Mesothelial cell of epicardium (in vitro differentiated cells): ENCODE data around the gene STRADA. TPM values are rescaled to one million over a fixed set of nuclear protein-coding genes. Genes with fewer than 3 reads are reported as not detected.

Source experiments
- DNase-seq, 2 experiments: peaks; one replicate each; pipeline ENCODE4 v3.0.0; 2021; ENCODE audit warnings: low spot score in 2 of 2; ENCODE audit not compliant: unreplicated experiment in 2 of 2
- H3K27ac Mint-ChIP-seq: 2 replicates; pipeline ENCODE4 v1.8.0; 2021; ENCODE audit warnings: mixed read lengths
- H3K27me3 Mint-ChIP-seq: 2 replicates; pipeline ENCODE4 v1.8.0; 2021; ENCODE audit warnings: low read depth, mixed read lengths
- H3K36me3 Mint-ChIP-seq: 2 replicates; pipeline ENCODE4 v1.8.0; 2021; ENCODE audit warnings: mixed read lengths
- H3K4me1 Mint-ChIP-seq: 2 replicates; pipeline ENCODE4 v1.8.0; 2021; ENCODE audit warnings: mixed read lengths
- H3K4me3 Mint-ChIP-seq: 2 replicates; pipeline ENCODE4 v1.8.0; 2021; ENCODE audit warnings: mild to moderate bottlenecking, moderate library complexity, mixed read lengths
- H3K9me3 Mint-ChIP-seq: 2 replicates; pipeline ENCODE4 v1.8.0; 2021; ENCODE audit warnings: mixed read lengths
- CTCF ChIP-seq: fragments of 200-600 bp; sonication (generic); IDR thresholded peaks from one replicate; pipeline ENCODE4 v1.5.0; 2021; ENCODE audit warnings: antibody characterized with exemption; ENCODE audit not compliant: unreplicated experiment
- total RNA-seq: library from RNA; stranded (reverse); gene quantifications from 3 replicates; pipeline ENCODE4 v1.2.1, GENCODE V29; 2021

STRADA gene
- total RNA-seq, 1 donor from 2014 or later = 62.9 TPM

- Mint-ChIP-seq H3K27me3 (no peaks in the 10 kb centered on the region), H3K36me3 (peaks cover 10% of the 10 kb centered on the region), H3K4me1 (no peaks in the 10 kb centered on the region), H3K4me3 (no peak overlapping the region), H3K27ac (no peak overlapping the region), H3K9me3 (no peaks in the 10 kb centered on the region)
- no peak for DNase-seq
- no peak for TF ChIP-seq CTCF
Measured at GRCh38 chr17:63692195-63692816, 49.3 kb downstream of the STRADA start.

- Mint-ChIP-seq H3K27me3 (no peaks in the 10 kb centered on the region), H3K4me3 (no peak overlapping the region), H3K36me3 (peaks cover 10% of the 10 kb centered on the region), H3K27ac (no peak overlapping the region), H3K9me3 (no peaks in the 10 kb centered on the region), H3K4me1 (no peaks in the 10 kb centered on the region)
- no peak for TF ChIP-seq CTCF
- no peak for DNase-seq
Measured at GRCh38 chr17:63689479-63689878, 52.1 kb downstream of the STRADA start.

GRCh38 chr17:63688396-63689020 is 53.1 kb downstream of the STRADA start:
- H3K4me1 Mint-ChIP-seq = no peaks in the 10 kb centered on the region
- H3K27ac Mint-ChIP-seq = no peak overlapping the region
- no peak overlapping the region for H3K4me3 Mint-ChIP-seq
- H3K9me3 Mint-ChIP-seq = no peaks in the 10 kb centered on the region
- TF ChIP-seq CTCF = no peak
- no peaks in the 10 kb centered on the region for H3K27me3 Mint-ChIP-seq
- no peak for DNase-seq
- H3K36me3 Mint-ChIP-seq = peaks cover 10% of the 10 kb centered on the region

DNA sequence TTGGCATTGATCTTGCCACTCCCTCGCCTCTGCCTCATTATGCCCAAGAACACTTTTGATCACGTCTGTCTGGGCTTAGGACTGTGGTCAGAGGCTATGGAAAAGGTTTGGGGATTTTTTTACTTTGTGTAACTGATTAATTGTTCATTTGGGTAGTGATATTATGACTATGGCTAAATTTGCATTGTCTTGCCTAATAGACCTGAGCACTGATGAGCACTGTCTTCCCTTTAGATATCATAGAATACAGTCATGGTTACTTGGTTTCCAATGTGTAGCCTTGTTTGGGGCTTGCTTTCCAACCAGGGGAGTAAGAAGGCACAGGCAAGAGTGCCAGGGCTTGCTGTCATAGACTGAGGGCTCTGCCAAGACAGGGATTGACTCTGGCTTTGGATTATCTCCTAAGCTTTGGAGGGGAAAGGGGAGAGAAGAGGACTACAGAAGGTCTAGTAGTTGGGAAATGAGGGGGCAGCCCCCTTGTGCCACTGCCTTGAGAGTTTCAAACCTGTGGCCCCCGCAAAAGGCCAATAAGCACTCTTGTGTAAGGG is 55.4 kb downstream of the STRADA start:
- Mint-ChIP-seq H3K27ac (no peak overlapping the region), H3K36me3 (peaks cover 17% of the 10 kb centered on the region), H3K27me3 (no peaks in the 10 kb centered on the region)

DNA sequence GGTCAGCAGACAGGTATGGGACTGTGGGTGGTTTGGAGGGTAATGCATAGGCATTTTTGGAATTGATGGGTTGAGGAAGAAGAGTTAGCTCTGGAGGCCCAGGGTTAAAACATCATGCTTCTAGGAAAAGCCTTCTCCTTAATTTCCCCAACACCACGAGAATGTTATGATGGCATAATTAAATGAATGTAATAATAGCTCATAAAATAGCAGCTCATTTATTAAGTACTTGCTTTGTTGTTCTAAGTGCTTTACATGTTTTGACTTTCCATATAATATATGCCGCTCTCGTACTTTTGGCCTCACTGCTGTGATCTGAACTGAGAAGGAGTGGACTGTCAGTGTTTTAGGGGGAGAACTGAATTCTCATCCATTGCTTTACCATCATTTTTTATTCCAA is 56.0 kb downstream of the STRADA start:
- Mint-ChIP-seq H3K36me3 (peaks cover 15% of the 10 kb centered on the region), H3K9me3 (no peaks in the 10 kb centered on the region), H3K27ac (no peak overlapping the region), H3K4me1 (peaks cover 5% of the 10 kb centered on the region), H3K4me3 (no peak overlapping the region), H3K27me3 (no peaks in the 10 kb centered on the region)
- no peak for TF ChIP-seq CTCF
- DNase-seq = no peak

More for the DNA sequence above, 55.4 kb downstream of the STRADA start:
- H3K4me1 Mint-ChIP-seq = no peaks in the 10 kb centered on the region
- no peak overlapping the region for H3K4me3 Mint-ChIP-seq
- TF ChIP-seq CTCF = no peak
- no peak for DNase-seq
- no peaks in the 10 kb centered on the region for H3K9me3 Mint-ChIP-seq
